CD4-positive, alpha-beta memory T cell (primary cell): ENCODE results near the gene PRXL2B. TPM values are rescaled to one million over a fixed set of nuclear protein-coding genes. Genes with fewer than 3 reads are reported as not detected.

Experiments
- CTCF ChIA-PET: fragments of 350-600 bp; sonication (Branson Sonifier 250); formaldehyde crosslinking; loops from one replicate; lab custom pipeline; 2021; ENCODE audit warnings: inconsistent platforms; ENCODE audit not compliant: partially characterized antibody; lab: Charles Lee
- POLR2A ChIA-PET: fragments of 350-600 bp; sonication (Branson Sonifier 250); formaldehyde crosslinking; loops from one replicate; lab custom pipeline; 2021; ENCODE audit not compliant: partially characterized antibody; lab: Charles Lee
- DNase-seq, 5 donors: peaks; one replicate each; pipeline versions ENCODE4 v3.0.0 to v3.0.0-alpha.2; 2020 to 2022; ENCODE audit warnings: mixed read lengths in 1 of 5
- H3K27ac ChIP-seq: one replicate; pipeline ENCODE4 v1.7.0; 2013; ENCODE audit warnings: low read depth, low read length
- H3K27me3 ChIP-seq: 2 replicates; pipeline ENCODE4 v1.7.0; 2013; ENCODE audit warnings: mild to moderate bottlenecking, low read length, moderate library complexity; ENCODE audit not compliant: insufficient read depth
- H3K36me3 ChIP-seq: 2 replicates; pipeline ENCODE4 v1.7.0; 2013; ENCODE audit warnings: mild to moderate bottlenecking, low read length, moderate library complexity; ENCODE audit not compliant: insufficient read depth
- H3K4me1 ChIP-seq: 2 replicates; pipeline ENCODE4 v1.7.0; 2013; ENCODE audit warnings: mild to moderate bottlenecking, low read length, moderate library complexity; ENCODE audit not compliant: insufficient read depth
- H3K4me3 ChIP-seq, 2 donors: one replicate each; pipeline ENCODE4 v1.7.0; 2013; ENCODE audit warnings: low read length in 2 of 2, mild to moderate bottlenecking in 1 of 2
- H3K9me3 ChIP-seq, 2 donors: one replicate each; pipeline ENCODE4 v1.7.0; 2013; ENCODE audit warnings: low read length in 2 of 2, control low read depth in 1 of 2; ENCODE audit not compliant: control insufficient read depth in 1 of 2
- H3K27ac Mint-ChIP-seq, 7 donors: one replicate each; pipeline ENCODE4 v1.8.0; 2020 to 2021; ENCODE audit warnings: mixed read lengths in 7 of 7, mild to moderate bottlenecking in 6 of 7, inconsistent platforms in 3 of 7, moderate library complexity in 3 of 7
- H3K27me3 Mint-ChIP-seq, 2 donors: one replicate each; pipeline ENCODE4 v1.8.0; 2020 to 2021; ENCODE audit warnings: mixed read lengths in 2 of 2
- H3K36me3 Mint-ChIP-seq, 2 donors: one replicate each; pipeline ENCODE4 v1.8.0; 2020 to 2021; ENCODE audit warnings: mixed read lengths in 2 of 2, inconsistent platforms in 1 of 2, mild to moderate bottlenecking in 1 of 2
- H3K4me1 Mint-ChIP-seq, 4 donors: one replicate each; pipeline ENCODE4 v1.8.0; 2020 to 2021; ENCODE audit warnings: mixed read lengths in 4 of 4, mild to moderate bottlenecking in 1 of 4
- H3K4me3 Mint-ChIP-seq, 8 donors: one replicate each; pipeline ENCODE4 v1.8.0; 2020 to 2021; ENCODE audit warnings: mixed read lengths in 8 of 8, mild to moderate bottlenecking in 7 of 8, moderate library complexity in 6 of 8, inconsistent platforms in 3 of 8
- H3K9me3 Mint-ChIP-seq, 8 donors: one replicate each; pipeline ENCODE4 v1.8.0; 2020 to 2021; ENCODE audit warnings: mixed read lengths in 8 of 8, mild to moderate bottlenecking in 5 of 8, inconsistent platforms in 3 of 8, moderate library complexity in 1 of 8
- intact Hi-C: fragments of 100-400 bp; cut with micrococcal nuclease; formaldehyde crosslinking; loops from one replicate; pipeline ENCODE4 v1.15.1; 2023
- polyA plus RNA-seq, 2 donors: library from polyadenylated mRNA; unstranded; fragments of 300-500 nt; fragmentation: Illumina TruSeq; gene quantifications; one replicate each; pipeline ENCODE4 v1.2.3, GENCODE V29; 2021
- total RNA-seq, 2 experiments: library from RNA; stranded (reverse); gene quantifications; one replicate each; pipeline ENCODE4 v1.2.3, GENCODE V29; 2021

The PRXL2B gene
- total and polyA plus RNA-seq, 4 experiments from 2014 or later = 21.4 to 27.2 (median 25.0) TPM

- Histone ChIP-seq H3K9me3 (no peaks in the 10 kb centered on the region), H3K27ac (no peak overlapping the region), H3K27me3 (no peaks in the 10 kb centered on the region), H3K4me3 (no peak overlapping the region), H3K4me1 (peaks cover 43% of the 10 kb centered on the region), H3K36me3 (peaks cover 33% of the 10 kb centered on the region)
- intact Hi-C loops = no loop called here
- Mint-ChIP-seq H3K4me3 (peak overlapping the region in 5 of 8 donors; percentile 55 to 99 (median 68)), H3K4me1 (peaks cover 9 to 45% (median 30%) of the 10 kb centered on the region in 4 donors), H3K27me3 (no peaks in the 10 kb centered on the region), H3K27ac (peak overlapping the region in 4 of 7 donors; percentile 52 to 100 (median 88)), H3K36me3 (peaks cover 4 to 38% of the 10 kb centered on the region in 2 donors), H3K9me3 (no peaks in the 10 kb centered on the region)
- POLR2A ChIA-PET = interaction anchor here (5.0 to 11.5 kb wide), 3 partner anchors 12 to 26 kb away, joined by 108 to 180 read pairs (median 145); partner anchors contain the start of gene PRXL2B
- no peak for DNase-seq
- CTCF ChIA-PET = interaction anchor here (1.2 kb wide), 1 partner anchor 364 kb away, joined by 3 read pairs; the partner anchor contains the start of gene FAAP20
Measured at GRCh38 chr1:2558861-2559260, 27.7 kb upstream of the PRXL2B start.

- ChIA-PET CTCF (interaction anchor here (1.2 to 3.1 kb wide), 2 partner anchors 25 to 365 kb away, joined by 3 to 24 read pairs; partner anchors contain the start of genes FAAP20 and PRXL2B), POLR2A (interaction anchor here (3.7 to 11.5 kb wide), 5 partner anchors 11 to 25 kb away, joined by 13 to 180 read pairs (median 108); partner anchors contain the start of gene PRXL2B)
- H3K27ac ChIP-seq = no peak overlapping the region
- no peak for DNase-seq
- Mint-ChIP-seq H3K4me1 (peaks cover 7 to 37% (median 25%) of the 10 kb centered on the region in 4 donors), H3K4me3 (no peak overlapping the region), H3K36me3 (peaks cover 4 to 40% of the 10 kb centered on the region in 2 donors), H3K9me3 (no peaks in the 10 kb centered on the region), H3K27ac (peak overlapping the region in 2 of 7 donors; percentile 41 to 62), H3K27me3 (no peaks in the 10 kb centered on the region)
- peaks cover 33% of the 10 kb centered on the region for H3K36me3 ChIP-seq
- no peaks in the 10 kb centered on the region for H3K27me3 ChIP-seq
- H3K4me1 ChIP-seq = peaks cover 37% of the 10 kb centered on the region
- intact Hi-C loops = no loop called here
- H3K4me3 ChIP-seq = no peak overlapping the region
- H3K9me3 ChIP-seq = no peaks in the 10 kb centered on the region
Measured at GRCh38 chr1:2559509-2560298, 26.9 kb upstream of the PRXL2B start.

GRCh38 chr1:2560299-2561073 lies 26.1 kb upstream of the PRXL2B start:
- Mint-ChIP-seq H3K27me3 (no peaks in the 10 kb centered on the region), H3K36me3 (peaks cover 4 to 40% of the 10 kb centered on the region in 2 donors), H3K9me3 (no peaks in the 10 kb centered on the region), H3K4me3 (no peak overlapping the region), H3K4me1 (peaks cover 4 to 32% (median 20%) of the 10 kb centered on the region in 4 donors), H3K27ac (peak overlapping the region in 1 of 7 donors; percentile 62)
- no peak for DNase-seq
- Histone ChIP-seq H3K4me1 (peaks cover 29% of the 10 kb centered on the region), H3K27ac (no peak overlapping the region), H3K27me3 (no peaks in the 10 kb centered on the region), H3K36me3 (peaks cover 33% of the 10 kb centered on the region), H3K4me3 (no peak overlapping the region), H3K9me3 (no peaks in the 10 kb centered on the region)
- POLR2A ChIA-PET = interaction anchor here (0.9 to 11.5 kb wide), 9 partner anchors 12 to 332 kb away, joined by 3 to 145 read pairs (median 8); partner anchors contain the start of gene PANK4
- CTCF ChIA-PET = interaction anchor here (1.1 to 3.1 kb wide), 8 partner anchors 11 to 145 kb away, joined by 4 to 24 read pairs (median 5); partner anchors contain the start of gene PRXL2B
- intact Hi-C loops = no loop called here

GRCh38 chr1:2561446-2561845 lies 25.1 kb upstream of the PRXL2B start:
- Mint-ChIP-seq H3K27me3 (no peaks in the 10 kb centered on the region), H3K27ac (peak overlapping the region; percentile 26 to 92 (median 58)), H3K36me3 (peaks cover 4 to 32% of the 10 kb centered on the region in 2 donors), H3K4me1 (peaks cover under 1 to 25% (median 13%) of the 10 kb centered on the region in 4 donors), H3K4me3 (peak overlapping the region in 4 of 8 donors; percentile 26 to 57 (median 46)), H3K9me3 (no peaks in the 10 kb centered on the region)
- Histone ChIP-seq H3K9me3 (no peaks in the 10 kb centered on the region), H3K4me3 (no peak overlapping the region), H3K27ac (no peak overlapping the region), H3K27me3 (no peaks in the 10 kb centered on the region), H3K36me3 (peaks cover 33% of the 10 kb centered on the region), H3K4me1 (peaks cover 24% of the 10 kb centered on the region)
- DNase-seq = no peak
- ChIA-PET CTCF (interaction anchor here (1.0 to 3.1 kb wide), 11 partner anchors 10 to 146 kb away, joined by 3 to 24 read pairs (median 5); partner anchors contain the start of gene PRXL2B), POLR2A (interaction anchor here (0.9 to 11.5 kb wide), 11 partner anchors 11 to 333 kb away, joined by 3 to 145 read pairs (median 8); partner anchors contain the start of gene PANK4)
- intact Hi-C loops = no loop called here

GRCh38 chr1:2561898-2562895 lies 24.4 kb upstream of the PRXL2B start:
- Mint-ChIP-seq H3K4me1 (peaks cover 0 to 23% (median 10%) of the 10 kb centered on the region in 4 donors), H3K27me3 (no peaks in the 10 kb centered on the region), H3K36me3 (peaks cover 4 to 28% of the 10 kb centered on the region in 2 donors), H3K9me3 (no peaks in the 10 kb centered on the region), H3K4me3 (no peak overlapping the region), H3K27ac (peak overlapping the region in 2 of 7 donors; percentile 35 to 40)
- peak overlapping the region; percentile 15 for H3K27ac ChIP-seq
- POLR2A ChIA-PET = interaction anchor here (0.9 to 11.5 kb wide), 9 partner anchors 10 to 149 kb away, joined by 3 to 145 read pairs (median 8); partner anchors contain the start of gene PANK4
- peaks cover 21% of the 10 kb centered on the region for H3K4me1 ChIP-seq
- H3K27me3 ChIP-seq = no peaks in the 10 kb centered on the region
- H3K4me3 ChIP-seq = no peak overlapping the region
- peaks cover 33% of the 10 kb centered on the region for H3K36me3 ChIP-seq
- H3K9me3 ChIP-seq = no peaks in the 10 kb centered on the region
- intact Hi-C loops = no loop called here
- DNase-seq = no peak
- CTCF ChIA-PET = interaction anchor here (1.0 to 3.1 kb wide), 11 partner anchors 9 to 147 kb away, joined by 3 to 24 read pairs (median 5); partner anchors contain the start of gene PRXL2B

- no peaks in the 10 kb centered on the region for H3K9me3 ChIP-seq
- H3K27me3 Mint-ChIP-seq = no peaks in the 10 kb centered on the region
- no peak overlapping the region for H3K4me3 ChIP-seq
- H3K9me3 Mint-ChIP-seq = no peaks in the 10 kb centered on the region
- POLR2A ChIA-PET = interaction anchor here (2.2 to 11.5 kb wide), 4 partner anchors 14 to 21 kb away, joined by 13 to 145 read pairs (median 36); no protein-coding TSS in a partner anchor
- no peak overlapping the region for H3K27ac ChIP-seq
- no peak for DNase-seq
- H3K36me3 ChIP-seq = peaks cover 29% of the 10 kb centered on the region
- no peak overlapping the region for H3K4me3 Mint-ChIP-seq
- intact Hi-C loops = no loop called here
- no peaks in the 10 kb centered on the region for H3K27me3 ChIP-seq
- peaks cover 0 to 14% (median 7%) of the 10 kb centered on the region in 4 donors for H3K4me1 Mint-ChIP-seq
- H3K4me1 ChIP-seq = peaks cover 11% of the 10 kb centered on the region
- no peak overlapping the region for H3K27ac Mint-ChIP-seq
- H3K36me3 Mint-ChIP-seq = peaks cover 4 to 28% of the 10 kb centered on the region in 2 donors
- CTCF ChIA-PET = interaction anchor here (2.5 kb wide), 1 partner anchor 14 kb away, joined by 16 read pairs; no protein-coding TSS in a partner anchor
Measured at GRCh38 chr1:2563205-2563604, 23.4 kb upstream of the PRXL2B start.
